CD4-positive, alpha-beta T cell treated with Interleukin-6 at 100 ng/mL for 8 hours (primary cell): Measurements from ENCODE around the gene ARMH2.

Experiments
- DNase-seq: peaks from one replicate; pipeline ENCODE4 v3.0.0-alpha.2; 2020; ENCODE audit warnings: mixed read lengths, low spot score

Gene ARMH2

GRCh38 chr6:24798740-24799540 lies at the start of gene ARMH2:
TSS of gene ARMH2 (minus strand) at chr6:24798917. CDS start at chr6:24798857, 60 bp downstream.
- no peak for DNase-seq

- no peak for DNase-seq
Observed at GRCh38 chr6:24848461-24848860, 49.7 kb upstream of the ARMH2 start.

- DNase-seq: no peak
Observed at GRCh38 chr6:24847402-24847801, 48.7 kb upstream of the ARMH2 start.

GRCh38 chr6:24845578-24845977 lies 46.9 kb upstream of the ARMH2 start:
- no peak for DNase-seq

- DNase-seq: no peak
Observed at GRCh38 chr6:24844903-24845302, 46.2 kb upstream of the ARMH2 start.

GRCh38 chr6:24844061-24844460 lies 45.3 kb upstream of the ARMH2 start:
- no peak for DNase-seq

- no peak for DNase-seq
Observed at GRCh38 chr6:24840187-24840586, 41.5 kb upstream of the ARMH2 start.

- peak; percentile 44 for DNase-seq
Observed at GRCh38 chr6:24838994-24839393, 40.3 kb upstream of the ARMH2 start.

GRCh38 chr6:24838081-24838480 lies 39.4 kb upstream of the ARMH2 start:
- no peak for DNase-seq

- no peak for DNase-seq
Observed at GRCh38 chr6:24836109-24836508, 37.4 kb upstream of the ARMH2 start.

GRCh38 chr6:24833711-24834386 lies 35.1 kb upstream of the ARMH2 start:
- DNase-seq: no peak

GRCh38 chr6:24832794-24833193 lies 34.1 kb upstream of the ARMH2 start:
- DNase-seq: no peak

- DNase-seq: no peak
Observed at GRCh38 chr6:24831771-24832716, 33.3 kb upstream of the ARMH2 start.

GRCh38 chr6:24829657-24830056 lies 30.9 kb upstream of the ARMH2 start:
- DNase-seq: no peak

GRCh38 chr6:24827970-24828369 lies 29.3 kb upstream of the ARMH2 start:
- no peak for DNase-seq

GRCh38 chr6:24827162-24827561 lies 28.4 kb upstream of the ARMH2 start:
- DNase-seq: no peak

GRCh38 chr6:24825130-24825630 lies 26.5 kb upstream of the ARMH2 start:
- DNase-seq: no peak

GRCh38 chr6:24824142-24824938 lies 25.6 kb upstream of the ARMH2 start:
- no peak for DNase-seq

GRCh38 chr6:24823185-24823584 lies 24.5 kb upstream of the ARMH2 start:
- DNase-seq: no peak

GRCh38 chr6:24822696-24823095 lies 24.0 kb upstream of the ARMH2 start:
- no peak for DNase-seq

GRCh38 chr6:24821860-24822444 lies 23.2 kb upstream of the ARMH2 start:
- no peak for DNase-seq
